Mesenchymal stem cell (in vitro differentiated cells and primary cell): ENCODE data around the gene UIMC1.

Experiments used
- DNase-seq: peaks from one replicate; pipeline ENCODE4 v3.0.0-alpha.2; 2013
- H2AFZ ChIP-seq: one replicate; pipeline ENCODE4 v1.6.1; 2013; ENCODE audit warnings: low read depth, mild to moderate bottlenecking, control low read depth, inconsistent platforms, low read length, moderate library complexity
- H2AK5ac ChIP-seq: 2 replicates; pipeline ENCODE4 v1.6.1; 2013; ENCODE audit warnings: low read length, moderate library complexity, mild to moderate bottlenecking, inconsistent platforms; ENCODE audit not compliant: severe bottlenecking
- H2BK120ac ChIP-seq: one replicate; pipeline ENCODE4 v1.6.1; 2013; ENCODE audit warnings: low read depth, mild to moderate bottlenecking, inconsistent platforms, low read length, moderate library complexity
- H2BK12ac ChIP-seq, 2 experiments: one replicate each; pipeline ENCODE4 v1.6.1; 2013; ENCODE audit warnings: inconsistent platforms in 2 of 2, low read length in 2 of 2, mild to moderate bottlenecking in 2 of 2, moderate library complexity in 2 of 2, control low read depth in 1 of 2
- H2BK15ac ChIP-seq: one replicate; pipeline ENCODE4 v1.6.1; 2013; ENCODE audit warnings: mild to moderate bottlenecking, low read depth, inconsistent platforms; ENCODE audit not compliant: poor library complexity, severe bottlenecking
- H2BK5ac ChIP-seq: 2 replicates; pipeline ENCODE4 v1.6.1; 2013; ENCODE audit warnings: low read depth, mild to moderate bottlenecking, low read length, control low read depth, inconsistent platforms; ENCODE audit not compliant: poor library complexity, severe bottlenecking
- H3K14ac ChIP-seq, 2 experiments: one replicate each; pipeline ENCODE4 v1.6.1; 2013; ENCODE audit warnings: inconsistent platforms in 2 of 2, low read length in 2 of 2, control low read depth in 1 of 2, mild to moderate bottlenecking in 1 of 2, moderate library complexity in 1 of 2
- H3K18ac ChIP-seq, 2 experiments: one replicate each; pipeline ENCODE4 v1.6.1; 2013; ENCODE audit warnings: inconsistent platforms in 2 of 2, low read length in 2 of 2, control low read depth in 1 of 2, low read depth in 1 of 2, mild to moderate bottlenecking in 1 of 2
- H3K23ac ChIP-seq, 2 experiments: one replicate each; pipeline ENCODE4 v1.6.1; 2013; ENCODE audit warnings: inconsistent platforms in 2 of 2, low read length in 2 of 2, mild to moderate bottlenecking in 2 of 2, moderate library complexity in 2 of 2, control low read depth in 1 of 2
- H3K27ac ChIP-seq: 2 replicates; pipeline ENCODE4 v1.5.1; 2013; ENCODE audit warnings: mild to moderate bottlenecking, moderate library complexity, low read length, control low read depth, inconsistent platforms; ENCODE audit not compliant: poor library complexity, severe bottlenecking
- H3K27me3 ChIP-seq, 2 experiments: 2 replicates each; pipeline versions ENCODE4 v1.6.1 to v1.7.0; 2013; ENCODE audit warnings: low read length in 2 of 2, mild to moderate bottlenecking in 2 of 2, moderate library complexity in 2 of 2, control low read depth in 1 of 2, inconsistent platforms in 1 of 2; ENCODE audit not compliant: control insufficient read depth in 1 of 2, insufficient read depth in 1 of 2
- H3K36me3 ChIP-seq, 2 experiments: 2 replicates each; pipeline versions ENCODE4 v1.6.1 to v1.7.0; 2013; ENCODE audit warnings: low read length in 2 of 2, control low read depth in 1 of 2, inconsistent platforms in 1 of 2, low read depth in 1 of 2, mild to moderate bottlenecking in 1 of 2; ENCODE audit not compliant: insufficient read depth in 2 of 2, control insufficient read depth in 1 of 2
- H3K4ac ChIP-seq, 2 experiments: one replicate each; pipeline ENCODE4 v1.6.1; 2013; ENCODE audit warnings: inconsistent platforms in 2 of 2, low read length in 2 of 2, mild to moderate bottlenecking in 2 of 2, moderate library complexity in 2 of 2, control low read depth in 1 of 2, low read depth in 1 of 2
- H3K4me1 ChIP-seq: 2 replicates; pipeline ENCODE4 v1.6.1; 2013; ENCODE audit warnings: low read depth, low read length, control low read depth; ENCODE audit not compliant: control insufficient read depth, insufficient read depth
- H3K4me2 ChIP-seq: 2 replicates; pipeline ENCODE4 v1.6.1; 2013; ENCODE audit warnings: low read length, mild to moderate bottlenecking, inconsistent platforms; ENCODE audit not compliant: poor library complexity, severe bottlenecking
- H3K4me3 ChIP-seq, 2 experiments: 2 replicates each; pipeline versions ENCODE4 v1.5.1 to v1.7.0; 2013; ENCODE audit warnings: low read length in 2 of 2, mild to moderate bottlenecking in 2 of 2, control low read depth in 1 of 2, low read depth in 1 of 2; ENCODE audit not compliant: insufficient read depth in 1 of 2
- H3K79me1 ChIP-seq: replicated peaks from 2 replicates; pipeline ENCODE4 v1.6.1; 2013; ENCODE audit warnings: mild to moderate bottlenecking, control low read depth, low read length, inconsistent platforms; ENCODE audit not compliant: poor library complexity, severe bottlenecking
- H3K9ac ChIP-seq: 2 replicates; pipeline ENCODE4 v1.7.0; 2013; ENCODE audit warnings: mild to moderate bottlenecking, low read length, moderate library complexity
- H3K9me3 ChIP-seq: 2 replicates; pipeline ENCODE4 v1.7.0; 2013; ENCODE audit warnings: mild to moderate bottlenecking, low read length; ENCODE audit not compliant: control insufficient read depth
- H4K8ac ChIP-seq: one replicate; pipeline ENCODE4 v1.6.1; 2013; ENCODE audit warnings: inconsistent platforms, mild to moderate bottlenecking, low read length, moderate library complexity
- H4K91ac ChIP-seq: one replicate; pipeline ENCODE4 v1.6.1; 2013; ENCODE audit warnings: mild to moderate bottlenecking, low read length, inconsistent platforms
- WGBS: methylation state at CpG from one replicate; pipeline ENCODE4 v1.1.7; 2013; ENCODE audit warnings: mixed read lengths; 5-methylcytosine and 5-hydroxymethylcytosine counted together

Gene UIMC1

GRCh38 chr5:176856746-176857145 is 149.8 kb downstream of the UIMC1 start:
- Histone ChIP-seq H3K4ac (no peak overlapping the region), H3K4me1 (peaks cover 2% of the 10 kb centered on the region), H3K27ac (no peak overlapping the region), H4K8ac (no peak overlapping the region), H2BK15ac (no peak overlapping the region), H2BK5ac (no peak overlapping the region), H3K23ac (no peak overlapping the region), H3K27me3 (peaks cover 24 to 75% of the 10 kb centered on the region in 2 experiments), H3K9me3 (no peaks in the 10 kb centered on the region), H3K36me3 (peaks cover 0 to 11% of the 10 kb centered on the region in 2 experiments), H3K18ac (no peak overlapping the region), H2BK12ac (no peak overlapping the region), H3K4me2 (no peak overlapping the region), H2AK5ac (no peak overlapping the region), H2BK120ac (no peak overlapping the region), H3K79me1 (peaks cover 6% of the 10 kb centered on the region), H3K9ac (no peak overlapping the region), H2AFZ (no peak overlapping the region), H4K91ac (no peak overlapping the region), H3K14ac (no peak overlapping the region), H3K4me3 (no peak overlapping the region)
- 68% methylated on average over 8 of the region's 8 CpGs for WGBS
- DNase-seq, result no peak

GRCh38 chr5:176855598-176855997 is 151.0 kb downstream of the UIMC1 start:
- no peak overlapping the region for H3K4me2 ChIP-seq
- H3K18ac ChIP-seq, result no peak overlapping the region
- H3K23ac ChIP-seq, result no peak overlapping the region
- no peak overlapping the region for H4K8ac ChIP-seq
- H3K79me1 ChIP-seq, result peaks cover 9% of the 10 kb centered on the region
- H2AK5ac ChIP-seq, result no peak overlapping the region
- H2AFZ ChIP-seq, result no peak overlapping the region
- peaks cover 0 to 11% of the 10 kb centered on the region in 2 experiments for H3K36me3 ChIP-seq
- H4K91ac ChIP-seq, result no peak overlapping the region
- no peak overlapping the region for H3K9ac ChIP-seq
- H2BK5ac ChIP-seq, result no peak overlapping the region
- WGBS, result 93% methylated on average over 17 of the region's 18 CpGs
- no peak overlapping the region for H3K4ac ChIP-seq
- H3K27me3 ChIP-seq, result peaks cover 24 to 75% of the 10 kb centered on the region in 2 experiments
- no peak for DNase-seq
- H3K4me3 ChIP-seq, result no peak overlapping the region
- H3K14ac ChIP-seq, result no peak overlapping the region
- H3K27ac ChIP-seq, result no peak overlapping the region
- no peak overlapping the region for H2BK120ac ChIP-seq
- H3K9me3 ChIP-seq, result no peaks in the 10 kb centered on the region
- H2BK12ac ChIP-seq, result no peak overlapping the region
- H2BK15ac ChIP-seq, result no peak overlapping the region
- H3K4me1 ChIP-seq, result peaks cover 2% of the 10 kb centered on the region
